Stimulated activated CD8-positive, alpha-beta memory T cell treated with anti-CD3 and anti-CD28 coated beads, Interleukin-2, amount 100 ng/mL, for 1 hour (primary cell): Measurements from ENCODE around the gene MYO3B.
"Not testable (repeated sequence)": the region's sequence is repeated elsewhere in the genome, so short reads cannot be mapped to it uniquely, and the experiment has no call there.

ENCODE experiments used
- DNase-seq, 2 donors: peaks; one replicate each; pipeline ENCODE4 v3.0.0-alpha.2; 2020; ENCODE audit warnings: low read depth in 2 of 2

Gene MYO3B

GRCh38 chr2:170428868-170429267 is 250.9 kb downstream of the MYO3B start:
- no peak for DNase-seq

GRCh38 chr2:170432823-170433222 is 254.9 kb downstream of the MYO3B start:
- no peak for DNase-seq

DNA sequence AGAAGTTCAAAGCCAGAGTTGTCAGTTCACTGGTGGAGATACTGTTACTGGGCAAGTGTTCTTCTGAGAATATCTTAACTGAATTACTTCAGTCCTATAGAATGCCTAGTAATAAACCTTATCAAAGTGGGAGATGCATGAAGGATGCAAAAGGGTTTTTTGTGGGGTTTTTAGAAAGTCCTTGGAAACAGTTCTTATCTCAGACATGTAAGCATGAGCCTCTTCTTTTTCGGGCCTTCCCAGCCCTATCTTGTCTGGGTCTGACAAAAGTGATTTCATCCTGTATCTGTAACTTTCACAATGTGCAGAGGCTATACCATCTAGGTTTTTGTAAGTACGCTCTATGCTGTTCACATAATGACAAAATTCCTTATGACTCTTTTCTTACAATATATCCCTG is 255.5 kb downstream of the MYO3B start:
- no peak for DNase-seq

DNA sequence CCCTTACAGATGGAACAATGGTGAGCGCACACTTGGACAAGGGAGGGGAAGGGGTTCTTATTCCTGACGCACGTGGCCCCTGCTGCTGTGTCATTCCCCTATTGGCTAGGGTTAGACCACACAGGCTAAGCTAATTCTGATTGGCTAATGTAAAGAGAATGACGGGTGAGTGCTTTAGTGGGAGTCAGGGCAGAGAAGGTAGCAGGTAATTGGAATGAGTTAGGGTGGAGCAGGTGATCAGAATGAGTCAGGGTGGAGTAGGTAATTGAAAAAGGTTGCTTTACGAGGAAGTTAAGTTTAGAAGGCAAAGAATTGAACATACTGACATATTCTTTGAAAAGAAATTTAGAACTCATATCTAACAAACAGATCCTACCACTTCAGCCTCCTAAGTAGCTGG is 256.4 kb downstream of the MYO3B start:
- DNase-seq: not testable (repeated sequence)

DNA sequence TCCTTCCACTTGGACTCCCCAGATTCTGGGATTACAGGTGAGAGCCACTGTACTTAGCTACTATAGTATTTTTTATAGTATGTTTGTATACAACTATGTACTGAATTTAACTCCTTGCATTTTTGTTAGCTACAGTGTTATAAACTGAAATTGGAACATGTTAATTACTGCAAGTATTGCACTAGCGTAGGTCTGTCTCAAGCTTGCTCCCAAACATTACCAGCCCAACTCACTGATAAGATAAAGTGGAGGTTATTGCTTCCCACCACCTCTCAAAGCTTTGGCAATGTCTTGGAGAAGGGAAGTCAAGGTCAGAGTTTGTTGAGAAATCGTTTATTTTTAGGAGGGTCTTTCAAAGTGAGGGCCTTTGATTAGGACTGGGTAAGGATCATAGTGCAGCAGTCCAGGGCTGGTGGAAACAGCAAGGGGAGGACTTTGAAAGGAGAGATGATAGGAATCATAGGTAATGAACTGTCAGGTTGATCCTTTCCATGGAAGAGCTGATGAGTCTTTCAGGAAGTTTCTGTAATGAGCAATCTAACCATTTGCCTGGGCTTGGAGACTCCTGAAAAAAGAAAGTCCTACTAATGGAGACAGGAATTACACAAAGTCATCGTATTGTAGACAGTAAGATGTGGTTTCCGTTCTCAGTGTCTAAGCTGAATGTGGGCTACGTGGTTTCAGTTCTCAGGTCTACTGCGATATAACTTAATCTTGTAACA is 257.1 kb downstream of the MYO3B start:
- DNase-seq: no peak

DNA sequence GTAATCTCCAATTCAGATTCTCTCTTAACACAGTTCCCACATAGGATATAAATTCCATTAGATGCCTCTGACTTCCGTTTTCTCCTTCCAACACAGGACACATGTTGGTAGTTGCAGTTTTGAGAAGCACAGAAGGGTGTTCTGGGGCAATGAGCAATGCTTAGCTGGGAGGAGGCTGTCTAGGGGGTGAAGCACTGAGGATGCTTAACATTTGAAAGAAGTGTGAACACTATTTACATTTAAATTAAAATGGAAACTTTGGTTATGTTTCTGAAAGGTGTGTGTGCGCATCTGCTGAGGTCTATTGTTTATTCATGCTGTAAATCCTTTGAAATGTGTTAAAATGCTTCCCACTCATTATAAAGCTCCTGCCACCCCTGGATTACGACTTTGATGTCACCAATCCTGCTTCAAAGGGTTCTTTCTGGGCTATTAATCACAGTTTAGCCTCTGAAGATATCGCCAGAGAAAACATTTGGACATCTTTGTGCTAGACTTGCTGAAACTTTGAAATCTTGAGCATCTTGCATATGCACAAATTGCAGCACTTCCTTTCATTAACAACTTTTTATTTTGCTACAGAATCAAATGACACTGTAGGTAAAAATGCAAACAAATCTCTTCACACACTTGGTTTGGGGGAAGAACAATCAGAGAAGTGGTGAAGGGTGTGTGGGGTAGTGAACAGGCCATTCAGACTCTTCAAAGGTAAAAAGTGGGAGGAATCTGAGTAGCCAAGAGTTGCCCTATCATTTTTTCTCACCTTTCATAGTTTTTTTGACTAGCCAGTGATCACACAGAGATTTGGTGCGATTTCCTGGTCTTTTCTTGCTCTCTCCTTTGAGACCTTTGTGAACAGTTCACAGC is 258.4 kb downstream of the MYO3B start:
- DNase-seq: no peak

- no peak for DNase-seq
These were observed 268.1 kb downstream of the MYO3B start for GRCh38 chr2:170446078-170446477.

GRCh38 chr2:170449034-170449433 is 271.1 kb downstream of the MYO3B start:
- no peak for DNase-seq

DNA sequence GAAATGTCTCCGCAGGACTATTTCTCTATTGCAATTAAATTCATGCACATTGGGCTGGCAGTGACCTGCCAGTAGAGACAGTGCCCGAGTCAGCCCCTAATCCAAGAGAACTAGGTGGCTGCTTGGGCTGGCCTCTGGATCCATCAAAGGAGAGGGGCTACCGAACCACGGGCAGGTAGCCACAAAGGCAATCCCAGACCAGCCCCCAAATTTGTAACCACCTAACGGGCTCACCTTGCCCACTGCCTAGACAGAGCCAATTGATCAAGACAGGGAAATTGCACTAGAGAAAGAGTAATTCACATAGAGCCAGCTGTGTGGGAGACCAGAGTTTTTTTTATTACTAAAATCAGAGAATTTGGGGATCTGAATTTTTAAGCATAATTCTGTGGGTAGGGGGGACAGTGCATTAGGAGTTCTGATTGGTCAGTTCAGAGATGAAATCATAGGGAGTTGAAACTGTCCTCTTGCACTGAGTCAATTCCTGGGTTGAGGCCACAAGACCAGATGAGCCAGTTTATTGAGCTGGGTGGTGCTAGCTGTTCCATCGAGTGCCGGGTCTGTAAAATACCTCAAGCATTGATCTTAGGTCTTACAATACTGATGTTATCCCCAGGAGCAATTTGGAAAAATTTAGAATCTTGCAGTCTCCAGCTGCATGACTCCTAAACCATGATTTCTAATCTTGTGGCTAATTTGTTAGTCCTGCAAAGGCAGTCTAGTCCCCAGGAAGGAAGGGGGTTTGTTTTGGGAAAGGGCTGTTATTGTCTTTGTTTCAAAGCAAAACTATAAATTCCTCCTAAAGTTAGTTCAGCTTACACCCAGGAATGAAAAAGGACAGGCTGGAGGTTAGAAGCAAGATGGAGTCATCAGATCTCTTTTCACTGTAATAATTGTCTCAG is 276.8 kb downstream of the MYO3B start:
- DNase-seq: no peak

DNA sequence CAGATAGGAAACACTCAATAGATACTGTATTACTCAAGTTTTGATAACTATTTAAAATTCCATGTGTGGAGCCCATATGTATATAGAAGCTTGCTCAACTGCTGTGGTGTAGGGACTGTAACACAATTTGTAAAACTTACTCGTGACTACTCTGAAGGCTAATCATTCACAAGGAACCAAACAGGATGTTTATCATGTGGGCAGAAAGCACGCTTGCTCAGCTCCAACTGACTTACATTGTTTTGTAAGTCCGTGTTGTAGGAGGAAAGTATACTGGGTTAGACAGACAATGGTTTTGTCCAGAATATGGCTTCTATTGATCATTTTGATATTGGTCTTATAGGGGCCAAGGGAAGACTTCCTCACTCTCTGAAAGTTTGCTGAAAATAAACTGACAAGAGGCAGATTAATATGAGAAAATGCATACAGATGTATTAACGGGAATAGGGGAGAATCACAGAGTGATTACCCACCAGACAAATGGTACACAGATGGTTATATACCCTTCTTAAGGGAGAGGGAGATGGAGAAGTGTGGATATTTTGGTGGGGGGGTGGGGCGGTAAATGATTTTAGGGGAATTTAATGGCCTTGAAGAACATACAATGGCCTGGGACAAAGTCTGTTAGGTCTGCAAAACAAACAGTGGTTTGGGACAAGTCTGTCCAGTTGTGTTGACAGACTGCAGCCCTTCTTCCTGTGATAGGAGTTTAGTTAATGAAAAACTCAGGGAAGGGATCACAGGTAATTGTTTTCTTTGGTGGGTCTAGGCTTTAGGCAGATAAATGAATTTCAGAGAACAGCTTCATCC is 277.9 kb downstream of the MYO3B start:
- no peak for DNase-seq

DNA sequence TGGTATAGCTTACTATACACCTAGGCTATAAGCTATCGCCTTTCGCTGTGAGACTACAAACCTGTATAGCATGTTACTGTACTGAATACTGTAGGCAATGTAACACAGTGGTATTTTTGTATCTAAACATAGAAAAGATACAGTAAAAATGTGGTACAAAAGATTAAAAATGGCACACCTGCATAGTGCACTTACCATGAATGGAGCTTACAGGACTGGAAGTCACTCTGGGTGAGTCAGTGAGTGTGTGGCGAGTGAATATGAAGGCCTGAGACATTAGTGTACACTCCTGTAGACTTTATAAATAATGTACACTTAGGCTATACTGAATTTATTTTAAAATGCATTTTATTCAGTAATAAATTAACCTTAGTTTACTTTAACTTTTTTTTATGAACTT is 279.0 kb downstream of the MYO3B start:
- no peak for DNase-seq

DNA sequence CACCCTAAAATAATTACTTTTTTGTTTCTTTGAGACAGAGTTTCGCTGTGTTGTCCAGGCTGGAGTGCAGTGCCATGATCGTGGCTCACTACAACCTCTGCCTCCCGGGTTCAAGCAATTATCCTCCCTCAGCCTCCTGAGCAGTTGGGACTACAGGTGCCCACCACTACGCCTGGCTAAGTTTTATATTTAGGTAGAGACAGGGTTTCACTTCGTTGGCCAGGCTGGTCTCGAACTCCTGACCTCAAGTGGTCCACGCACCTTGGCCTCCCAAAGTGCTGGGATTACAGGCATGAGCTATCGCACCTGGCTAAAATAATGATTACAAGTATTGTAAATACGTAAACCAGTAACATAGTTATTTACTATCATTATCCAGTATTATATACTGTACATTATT is 279.8 kb downstream of the MYO3B start:
- no peak for DNase-seq

DNA sequence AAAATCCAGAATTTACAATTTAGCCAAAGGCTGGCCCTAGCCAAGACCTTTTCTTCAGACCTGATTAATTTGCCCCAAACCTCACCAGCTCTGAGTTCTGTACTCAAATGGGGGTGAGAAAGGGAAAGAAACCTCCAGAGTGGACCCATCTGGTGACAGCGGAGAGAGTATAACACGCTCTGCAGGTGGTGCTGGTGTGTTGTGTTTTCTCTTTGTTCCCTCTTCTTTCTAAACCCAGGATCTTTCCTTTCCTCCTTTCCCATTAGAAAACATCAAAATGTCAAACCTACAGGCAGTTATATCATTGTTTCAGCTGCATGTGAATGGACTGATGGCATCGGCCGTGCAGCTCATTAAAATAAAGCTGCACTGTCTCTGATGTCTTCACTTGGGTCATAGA is 283.9 kb downstream of the MYO3B start:
- DNase-seq: no peak

GRCh38 chr2:170462433-170463205 is 284.7 kb downstream of the MYO3B start:
- DNase-seq: no peak

DNA sequence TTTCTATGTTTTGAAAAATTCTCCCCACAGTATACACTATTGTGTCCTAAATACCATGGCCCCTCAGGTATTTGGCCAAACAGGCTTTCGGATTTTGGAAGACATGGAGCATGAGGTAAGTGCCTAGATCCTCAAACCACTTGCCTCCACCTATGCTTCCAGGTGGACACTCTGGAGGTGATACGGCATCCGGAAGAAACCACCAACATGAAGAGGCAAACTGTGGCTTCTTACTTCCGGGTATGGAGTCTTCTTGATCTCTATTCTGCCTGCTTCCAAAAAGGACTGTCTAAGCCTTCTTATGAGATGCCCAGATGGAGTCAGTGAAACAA is 285.2 kb downstream of the MYO3B start:
- no peak for DNase-seq

GRCh38 chr2:170464268-170464667 is 286.3 kb downstream of the MYO3B start:
- no peak for DNase-seq

- no peak for DNase-seq
These were observed 287.3 kb downstream of the MYO3B start for GRCh38 chr2:170465241-170465640.

GRCh38 chr2:170466632-170467031 is 288.7 kb downstream of the MYO3B start:
- DNase-seq: no peak

DNA sequence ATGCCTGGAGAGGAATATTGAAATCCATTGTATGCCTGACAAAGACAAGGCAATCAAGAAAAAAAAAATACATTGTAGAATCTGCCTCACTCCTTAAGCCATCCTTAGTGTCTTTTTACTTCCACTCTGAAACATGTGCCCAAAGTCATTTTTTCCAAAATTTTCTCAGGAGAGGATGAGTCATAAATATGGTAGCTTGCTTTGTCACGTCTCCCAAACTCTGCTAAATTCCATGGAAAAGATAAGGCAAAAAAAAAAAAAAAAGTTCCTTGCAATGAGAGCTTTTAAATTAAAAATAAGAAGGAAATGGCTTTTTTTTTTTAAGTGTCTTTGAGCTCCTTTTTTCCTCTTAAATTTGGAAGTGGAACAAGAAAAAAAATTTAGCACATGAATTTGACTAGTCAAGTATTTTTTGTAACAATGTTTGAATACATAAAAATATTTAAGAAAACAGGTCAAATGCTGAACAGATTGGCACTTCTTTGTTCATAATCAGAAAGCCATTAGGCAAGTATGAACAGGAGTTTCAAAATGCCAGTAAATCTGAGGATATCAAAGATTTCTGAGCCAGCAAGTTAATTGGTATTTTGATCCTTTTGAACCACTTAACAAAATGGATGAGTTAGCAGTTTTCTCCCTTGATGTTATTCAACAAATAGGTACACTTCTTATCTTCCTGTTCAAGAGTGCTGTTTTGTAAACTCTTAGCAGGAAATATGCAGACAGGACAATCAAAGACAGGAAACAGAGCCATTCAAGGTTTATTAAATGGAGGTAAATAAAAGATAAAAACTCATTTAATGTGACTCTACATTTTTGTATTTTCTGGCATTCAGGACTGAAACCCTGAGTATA is 289.8 kb downstream of the MYO3B start:
- DNase-seq: no peak

DNA sequence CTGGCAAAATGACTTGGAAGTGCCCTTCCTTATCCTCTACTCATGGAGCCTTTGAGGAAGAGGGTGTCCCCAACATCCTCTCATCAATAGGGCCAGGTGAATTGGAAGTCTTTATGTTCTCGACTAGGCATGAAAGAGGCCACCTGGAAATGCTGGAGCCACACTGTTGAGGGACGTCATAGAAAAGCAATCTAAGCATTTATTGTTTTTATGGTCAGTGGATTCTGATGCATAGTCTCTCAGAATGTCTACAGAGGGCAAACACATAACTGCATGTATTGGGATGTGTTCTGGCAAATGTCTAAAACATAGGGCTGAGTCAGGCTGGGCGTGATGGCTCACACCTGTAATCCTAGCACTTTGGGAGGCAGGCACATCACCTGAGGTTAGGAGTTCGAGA is 290.6 kb downstream of the MYO3B start:
- no peak for DNase-seq
